K562 (cell line): ENCODE results near the gene KCTD13. TPM values are rescaled to one million over a fixed set of nuclear protein-coding genes. Genes with fewer than 3 reads are reported as not detected.
A peak's percentile ranks its signal among the peaks of the same experiment; 100 is the strongest.

Source experiments
- ARID3B ChIP-seq: fragments of 250-450 bp; sonication (Bioruptor Pico); IDR thresholded peaks from 2 replicates; pipeline ENCODE4 v1.4.0; 2020; ENCODE audit warnings: borderline replicate concordance
- BRF2 ChIP-seq: IDR thresholded peaks from 3 replicates; pipeline ENCODE4 v1.6.1; 2011; ENCODE audit warnings: borderline replicate concordance, mild to moderate bottlenecking; ENCODE audit not compliant: insufficient read length, insufficient read depth
- CBFA2T2 ChIP-seq: fragments of 450-650 bp; conservative IDR thresholded peaks from 2 replicates; pipeline ENCODE4 v1.6.1; 2017; ENCODE audit warnings: mild to moderate bottlenecking
- CREB3 ChIP-seq: fragments of 450-650 bp; conservative IDR thresholded peaks from 2 replicates; pipeline ENCODE4 v1.6.1; 2016; ENCODE audit warnings: missing genetic modification characterization, low read depth, mild to moderate bottlenecking, missing compliant biosample characterization, moderate library complexity
- E2F6 ChIP-seq, 2 experiments: IDR thresholded peaks; 2 replicates each; pipeline ENCODE4 v1.6.1; 2011; ENCODE audit warnings: borderline replicate concordance in 1 of 2, control low read depth in 1 of 2, low read depth in 1 of 2, low read length in 1 of 2, mild to moderate bottlenecking in 1 of 2, mixed read lengths in 1 of 2, moderate library complexity in 1 of 2; ENCODE audit not compliant: insufficient read depth in 1 of 2, insufficient read length in 1 of 2, poor library complexity in 1 of 2, severe bottlenecking in 1 of 2; ENCODE audit errors: extremely low read depth in 1 of 2
- FUS ChIP-seq: fragments of 200-400 bp; formaldehyde crosslinking; optimal IDR thresholded peaks from 2 replicates; pipeline ENCODE3; 2017; ENCODE audit warnings: low read depth, low read length
- HNRNPL ChIP-seq: fragments of 200-400 bp; formaldehyde crosslinking; IDR thresholded peaks from 2 replicates; pipeline ENCODE4 v1.6.1; 2017; ENCODE audit warnings: low read depth, mild to moderate bottlenecking, low read length
- KAT7 ChIP-seq: sonication (generic); formaldehyde crosslinking; IDR thresholded peaks from 2 replicates; pipeline ENCODE4 v1.8.0; 2022; ENCODE audit warnings: missing genetic modification reagents, mild to moderate bottlenecking, borderline replicate concordance
- LEF1 ChIP-seq: fragments of 450-650 bp; IDR thresholded peaks from 2 replicates; pipeline ENCODE4 v1.6.1; 2016; ENCODE audit warnings: mild to moderate bottlenecking
- MEF2A ChIP-seq: IDR thresholded peaks from 2 replicates; pipeline ENCODE4 v1.6.1; 2011; ENCODE audit warnings: low read depth, mild to moderate bottlenecking, low read length, moderate library complexity; ENCODE audit not compliant: control insufficient read depth
- NFXL1 ChIP-seq: fragments of 450-650 bp; formaldehyde crosslinking; IDR thresholded peaks from 2 replicates; pipeline ENCODE4 v1.4.0; 2021; ENCODE audit warnings: mild to moderate bottlenecking
- PML ChIP-seq: IDR thresholded peaks from 2 replicates; pipeline ENCODE4 v1.6.1; 2012; ENCODE audit warnings: low read length, inconsistent platforms
- POLR2H ChIP-seq: IDR thresholded peaks from 2 replicates; pipeline ENCODE4 v1.6.1; 2016; ENCODE audit warnings: missing genetic modification characterization, low read depth, mild to moderate bottlenecking, control low read depth, missing compliant biosample characterization, moderate library complexity
- RBBP5 ChIP-seq: fragments of 200-600 bp; sonication (generic); IDR thresholded peaks from 2 replicates; pipeline ENCODE4 v1.6.1; 2012; ENCODE audit warnings: borderline replicate concordance, mild to moderate bottlenecking, low read length, control low read depth, inconsistent platforms; ENCODE audit not compliant: insufficient read depth, poor library complexity, severe bottlenecking
- SMAD4 ChIP-seq: fragments of 250-450 bp; sonication (Bioruptor Pico); conservative IDR thresholded peaks from 2 replicates; pipeline ENCODE4 v1.8.0; 2021; ENCODE audit warnings: inconsistent platforms, mild to moderate bottlenecking, moderate library complexity
- STAG1 ChIP-seq: sonication (generic); formaldehyde crosslinking; IDR thresholded peaks from 2 replicates; pipeline ENCODE4 v1.5.0; 2020; ENCODE audit warnings: missing genetic modification reagents, borderline replicate concordance
- TOE1 ChIP-seq, 2 experiments: fragments of 450-650 bp in 1 of 2; sonication (generic) in 1 of 2; formaldehyde crosslinking in 1 of 2; IDR thresholded peaks; 2 replicates each; pipeline versions ENCODE4 v1.7.1 to v1.8.0; 2016 to 2022; ENCODE audit warnings: borderline replicate concordance in 2 of 2, mild to moderate bottlenecking in 2 of 2, antibody characterized with exemption in 1 of 2, inconsistent platforms in 1 of 2, low read depth in 1 of 2, missing genetic modification reagents in 1 of 2, moderate library complexity in 1 of 2
- ZFP36 ChIP-seq: fragments of 150-350 bp; IDR thresholded peaks from 2 replicates; pipeline ENCODE4 v1.6.1; 2018; ENCODE audit warnings: low read length, low read depth; ENCODE audit not compliant: partially characterized antibody
- ZKSCAN3 ChIP-seq: fragments of 250-450 bp; sonication (Bioruptor Pico); IDR thresholded peaks from 2 replicates; pipeline ENCODE4 v1.4.0; 2020
- ZNF347 ChIP-seq: fragments of 450-650 bp; formaldehyde crosslinking; IDR thresholded peaks from 2 replicates; pipeline ENCODE4 v1.4.0; 2020; ENCODE audit warnings: low read depth, mild to moderate bottlenecking, moderate library complexity
- ZNF764 ChIP-seq: fragments of 250-450 bp; sonication (Bioruptor Pico); IDR thresholded peaks from 2 replicates; pipeline ENCODE4 v1.4.0; 2020; ENCODE audit warnings: low read depth, mild to moderate bottlenecking, moderate library complexity
- polyA plus RNA-seq, 8 experiments: library from polyadenylated mRNA; depleted of rRNA in 4 of 8; stranded (reverse) in 5 of 8; unstranded in 3 of 8; fragments of >200 nt; fragmentation: Nextera tagmentation in 2 of 8; fragmentation: Illumina TruSeq in 1 of 8; extraction: Ambion mirVana in 2 of 8; extraction: Trizol in 1 of 8; gene quantifications; 2 replicates each; pipeline versions ENCODE4 v1.2.1 to v1.2.3, GENCODE V29; 2011 to 2014; ENCODE audit warnings: inconsistent platforms in 1 of 8, missing spikeins in 1 of 8
- total RNA-seq, 7 experiments: library from RNA; depleted of rRNA in 6 of 7; stranded (reverse); fragments of >200 nt in 6 of 7; fragmentation: Illumina TruSeq in 2 of 7; extraction: Trizol in 2 of 7; gene quantifications; 2 replicates each; pipeline versions ENCODE4 v1.2.1 to v1.2.3, GENCODE V29; 2011 to 2021; ENCODE audit warnings: low replicate concordance in 1 of 7

KCTD13 gene
- total and polyA plus RNA-seq, 9 of the 15 experiments (the other 6 are each of a cell fraction or from before 2014, with no cell fraction given): 1.0 to 20.6 (median 9.8) TPM

GRCh38 chr16:29862884-29863668, 63.0 kb downstream of the KCTD13 start, which contains the start of gene CDIPT (continued):
- no peak; the same call in 1 of the 2 replicates for TF ChIP-seq MEF2A
- TF ChIP-seq CBFA2T2: no peak
- no peak for TF ChIP-seq POLR2H
- peak; percentile 19; the same call in 1 of the 2 replicates for TF ChIP-seq STAG1 (CRISPR knock-in tag)
- TF ChIP-seq LEF1: peak; percentile 62; the same call in 1 of the 2 replicates
- no peak for TF ChIP-seq ZFP36
- no peak for TF ChIP-seq HNRNPL
- no peak for TF ChIP-seq NFXL1
- peak; percentile 35 for TF ChIP-seq RBBP5
- TF ChIP-seq ZNF347 (CRISPR knock-in tag): no peak
- no peak for TF ChIP-seq FUS
- TF ChIP-seq ZKSCAN3 (CRISPR knock-in tag): no peak
- no peak for TF ChIP-seq KAT7
- no peak for TF ChIP-seq BRF2
- TF ChIP-seq CREB3 (tag): no peak
- TF ChIP-seq SMAD4: no peak
- TF ChIP-seq E2F6 (IDR thresholded peaks at IDR 0.05; ENCODE audit: borderline replicate concordance in 1 of 2, extremely low read depth in 1 of 2, insufficient read depth in 1 of 2, insufficient read length in 1 of 2, low read depth in 1 of 2, low read length in 1 of 2, poor library complexity in 1 of 2, severe bottlenecking in 1 of 2): peak in 1 of 2 experiments; percentile 41
- TF ChIP-seq TOE1 (IDR thresholded peaks at IDR 0.05; ENCODE audit: borderline replicate concordance): peak; percentile 99
- no peak for TF ChIP-seq TOE1 (CRISPR knock-in tag; IDR thresholded peaks at IDR 0.05; ENCODE audit: borderline replicate concordance, low read depth)
- TF ChIP-seq ZNF764 (CRISPR knock-in tag): no peak
- peak; percentile 53; the same call in 1 of the 2 replicates for TF ChIP-seq PML
- TF ChIP-seq ARID3B (CRISPR knock-in tag): no peak
